Measurements from ENCODE around the gene OR7G3. TPM values are rescaled to one million over a fixed set of nuclear protein-coding genes. Genes with fewer than 3 reads are reported as not detected.
A peak's percentile ranks its signal among the peaks of the same experiment; 100 is the strongest.

Gene OR7G3
- total and polyA plus RNA-seq, 4 donors: not detected

DNA sequence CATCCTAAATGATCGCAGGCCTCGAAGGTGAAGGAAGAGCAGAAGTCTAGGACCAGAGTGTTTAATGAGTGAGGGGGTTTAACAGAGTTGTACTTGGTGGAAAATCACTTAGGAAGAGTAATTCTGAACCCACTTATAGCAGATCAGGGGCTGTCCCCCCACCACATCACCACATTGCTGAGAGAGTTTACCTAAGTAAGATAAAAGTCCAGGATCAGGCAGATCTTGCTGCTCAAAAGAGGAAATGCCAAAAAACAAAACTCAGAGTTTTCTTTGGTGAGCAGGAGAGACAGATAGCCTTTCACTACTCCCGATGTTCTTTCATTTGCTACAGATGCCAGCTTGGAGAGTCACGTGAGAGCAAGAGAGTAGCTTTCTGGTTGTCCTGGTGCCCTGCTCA, 28.8 kb upstream of the OR7G3 start:
- peaks cover 28 to 61% (median 55%) of the 10 kb centered on the region in 4 donors for H3K36me3 ChIP-seq (ENCODE audit: control insufficient read depth in 4 of 4, insufficient read depth in 3 of 4, low read depth in 1 of 4, low read length in 3 of 4)
- WGBS: 98% methylated on average over 4 of the region's 4 CpGs

DNA sequence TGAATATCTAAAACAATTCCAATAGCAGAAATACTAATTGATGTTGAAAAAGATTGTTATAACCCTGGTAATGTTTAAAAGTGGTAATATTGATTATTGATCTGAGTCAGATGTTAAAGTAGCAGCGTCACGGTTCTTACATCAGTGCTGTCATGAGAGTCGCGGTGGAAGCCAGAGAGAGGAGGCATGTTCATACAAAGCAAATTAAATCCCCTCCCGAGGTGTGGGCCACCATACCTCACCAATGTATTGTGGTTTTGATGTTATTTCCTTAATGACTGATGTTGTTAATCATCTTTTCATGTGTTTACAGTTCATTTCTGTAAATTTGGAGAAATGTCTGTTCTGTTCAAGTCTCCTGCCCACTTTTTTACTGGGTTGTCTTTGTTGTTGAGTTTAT, 24.6 kb upstream of the OR7G3 start:
- Histone ChIP-seq H3K9me3 (ENCODE audit: control insufficient read depth in 4 of 4, low read length in 3 of 4) (peaks cover 9 to 18% (median 16%) of the 10 kb centered on the region in 4 donors), H3K9ac (ENCODE audit: low read depth in 1 of 2, low read length in 2 of 2) (no peak overlapping the region), H3K4me3 (ENCODE audit: low read depth in 1 of 3, low read length in 3 of 3) (no peak overlapping the region), H3K27me3 (ENCODE audit: control insufficient read depth in 4 of 4, insufficient read depth in 4 of 4, low read length in 3 of 4) (no peaks in the 10 kb centered on the region), H3K36me3 (ENCODE audit: control insufficient read depth in 4 of 4, insufficient read depth in 3 of 4, low read depth in 1 of 4, low read length in 3 of 4) (peaks cover 2 to 25% (median 18%) of the 10 kb centered on the region in 4 donors), H3K27ac (ENCODE audit: low read depth in 1 of 2, low read length in 2 of 2) (no peak overlapping the region), H3K4me1 (ENCODE audit: control insufficient read depth in 4 of 4, insufficient read depth in 4 of 4, low read length in 3 of 4) (no peaks in the 10 kb centered on the region)
- no peak for TF ChIP-seq GABPA (IDR thresholded peaks at IDR 0.05 in 1 of 2, conservative IDR thresholded peaks at IDR 0.05 in 1 of 2)
- TF ChIP-seq, protein P1, sequence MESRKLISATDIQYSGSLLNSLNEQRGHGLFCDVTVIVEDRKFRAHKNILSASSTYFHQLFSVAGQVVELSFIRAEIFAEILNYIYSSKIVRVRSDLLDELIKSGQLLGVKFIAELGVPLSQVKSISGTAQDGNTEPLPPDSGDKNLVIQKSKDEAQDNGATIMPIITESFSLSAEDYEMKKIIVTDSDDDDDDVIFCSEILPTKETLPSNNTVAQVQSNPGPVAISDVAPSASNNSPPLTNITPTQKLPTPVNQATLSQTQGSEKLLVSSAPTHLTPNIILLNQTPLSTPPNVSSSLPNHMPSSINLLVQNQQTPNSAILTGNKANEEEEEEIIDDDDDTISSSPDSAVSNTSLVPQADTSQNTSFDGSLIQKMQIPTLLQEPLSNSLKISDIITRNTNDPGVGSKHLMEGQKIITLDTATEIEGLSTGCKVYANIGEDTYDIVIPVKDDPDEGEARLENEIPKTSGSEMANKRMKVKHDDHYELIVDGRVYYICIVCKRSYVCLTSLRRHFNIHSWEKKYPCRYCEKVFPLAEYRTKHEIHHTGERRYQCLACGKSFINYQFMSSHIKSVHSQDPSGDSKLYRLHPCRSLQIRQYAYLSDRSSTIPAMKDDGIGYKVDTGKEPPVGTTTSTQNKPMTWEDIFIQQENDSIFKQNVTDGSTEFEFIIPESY (IDR thresholded peaks at IDR 0.05): no peak
- TF ChIP-seq SP1 (IDR thresholded peaks at IDR 0.05): no peak
- TF ChIP-seq RAD21 (IDR thresholded peaks at IDR 0.05): no peak
- TF ChIP-seq, protein P2, sequence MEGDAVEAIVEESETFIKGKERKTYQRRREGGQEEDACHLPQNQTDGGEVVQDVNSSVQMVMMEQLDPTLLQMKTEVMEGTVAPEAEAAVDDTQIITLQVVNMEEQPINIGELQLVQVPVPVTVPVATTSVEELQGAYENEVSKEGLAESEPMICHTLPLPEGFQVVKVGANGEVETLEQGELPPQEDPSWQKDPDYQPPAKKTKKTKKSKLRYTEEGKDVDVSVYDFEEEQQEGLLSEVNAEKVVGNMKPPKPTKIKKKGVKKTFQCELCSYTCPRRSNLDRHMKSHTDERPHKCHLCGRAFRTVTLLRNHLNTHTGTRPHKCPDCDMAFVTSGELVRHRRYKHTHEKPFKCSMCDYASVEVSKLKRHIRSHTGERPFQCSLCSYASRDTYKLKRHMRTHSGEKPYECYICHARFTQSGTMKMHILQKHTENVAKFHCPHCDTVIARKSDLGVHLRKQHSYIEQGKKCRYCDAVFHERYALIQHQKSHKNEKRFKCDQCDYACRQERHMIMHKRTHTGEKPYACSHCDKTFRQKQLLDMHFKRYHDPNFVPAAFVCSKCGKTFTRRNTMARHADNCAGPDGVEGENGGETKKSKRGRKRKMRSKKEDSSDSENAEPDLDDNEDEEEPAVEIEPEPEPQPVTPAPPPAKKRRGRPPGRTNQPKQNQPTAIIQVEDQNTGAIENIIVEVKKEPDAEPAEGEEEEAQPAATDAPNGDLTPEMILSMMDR (IDR thresholded peaks at IDR 0.05; ENCODE audit: low read depth, low read length, missing input control): no peak
- TF ChIP-seq, protein P3, sequence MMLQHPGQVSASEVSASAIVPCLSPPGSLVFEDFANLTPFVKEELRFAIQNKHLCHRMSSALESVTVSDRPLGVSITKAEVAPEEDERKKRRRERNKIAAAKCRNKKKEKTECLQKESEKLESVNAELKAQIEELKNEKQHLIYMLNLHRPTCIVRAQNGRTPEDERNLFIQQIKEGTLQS (IDR thresholded peaks at IDR 0.05): no peak
- TF ChIP-seq EGR1 (IDR thresholded peaks at IDR 0.05; ENCODE audit: low read depth in 2 of 2): no peak
- no peak for TF ChIP-seq JUND (IDR thresholded peaks at IDR 0.05)
- TF ChIP-seq TAF1 (conservative IDR thresholded peaks at IDR 0.05): no peak
- TF ChIP-seq HNF4A (conservative IDR thresholded peaks at IDR 0.05): no peak
- DNase-seq (ENCODE audit: low spot score): no peak
- WGBS: 93% methylated on average over 5 of the region's 5 CpGs

More for the DNA sequence above, 28.8 kb upstream of the OR7G3 start:
- peak overlapping the region in 2 of 3 donors; percentile 44 to 53 for H3K4me3 ChIP-seq (ENCODE audit: low read depth in 1 of 3, low read length in 3 of 3)
- H3K27ac ChIP-seq (ENCODE audit: low read depth in 1 of 2, low read length in 2 of 2): no peak overlapping the region
- no peak for DNase-seq (ENCODE audit: low spot score)
- H3K9me3 ChIP-seq (ENCODE audit: control insufficient read depth in 4 of 4, low read length in 3 of 4): peaks cover 20 to 44% (median 40%) of the 10 kb centered on the region in 4 donors
- H3K4me1 ChIP-seq (ENCODE audit: control insufficient read depth in 4 of 4, insufficient read depth in 4 of 4, low read length in 3 of 4): no peaks in the 10 kb centered on the region
- no peak overlapping the region for H3K9ac ChIP-seq (ENCODE audit: low read depth in 1 of 2, low read length in 2 of 2)
- no peaks in the 10 kb centered on the region for H3K27me3 ChIP-seq (ENCODE audit: control insufficient read depth in 4 of 4, insufficient read depth in 4 of 4, low read length in 3 of 4)
- no peak for TF ChIP-seq RXRA (IDR thresholded peaks at IDR 0.05)
- TF ChIP-seq HNF4G (IDR thresholded peaks at IDR 0.05): no peak
- no peak for TF ChIP-seq SP1 (IDR thresholded peaks at IDR 0.05)
- TF ChIP-seq FOXA1 (IDR thresholded peaks at IDR 0.05): no peak
- no peak for TF ChIP-seq FOXA2 (IDR thresholded peaks at IDR 0.05)
- TF ChIP-seq TAF1 (conservative IDR thresholded peaks at IDR 0.05): no peak
- no peak for TF ChIP-seq EGR1 (IDR thresholded peaks at IDR 0.05; ENCODE audit: low read depth in 2 of 2)
- TF ChIP-seq GABPA (IDR thresholded peaks at IDR 0.05 in 1 of 2, conservative IDR thresholded peaks at IDR 0.05 in 1 of 2): no peak
- TF ChIP-seq, protein P1 (IDR thresholded peaks at IDR 0.05): no peak

Data from liver (tissue), 9 donors.